ENCODE data around the gene IGFL3. TPM values are rescaled to one million over a fixed set of nuclear protein-coding genes. Genes with fewer than 3 reads are reported as not detected.

The IGFL3 gene
- total and polyA plus RNA-seq, 2 of the 13 experiments (the other 11 are each of a cell fraction or from before 2014, with no cell fraction given), result not detected

GRCh38 chr19:46077815-46078167, 46.7 kb downstream of the IGFL3 start:
- Histone ChIP-seq H3K79me2 (ENCODE audit: insufficient read depth, low read length) (no peaks in the 10 kb centered on the region), H3K27ac (ENCODE audit: extremely low read length, insufficient read depth, low read length) (no peak overlapping the region), H3K4me3 (replicated peaks in 1 of 3; ENCODE audit: insufficient read depth in 1 of 3, low read depth in 2 of 3, low read length in 3 of 3) (peak overlapping the region in 1 of 3 experiments; percentile 80; a peak in 1 of 6 replicates), H3K27me3 (ENCODE audit: control insufficient read depth in 1 of 2, insufficient read depth in 2 of 2, low read length in 2 of 2) (no peaks in the 10 kb centered on the region; a peak in 1 of 5 replicates), H3K9ac (ENCODE audit: insufficient read depth, low read depth, low read length) (no peak overlapping the region), H3K4me2 (ENCODE audit: low read depth, low read length) (no peak overlapping the region), H3K9me3 (ENCODE audit: low read length) (no peaks in the 10 kb centered on the region), H2AFZ (ENCODE audit: low read length) (no peak overlapping the region), H3K36me3 (replicated peaks in 1 of 2; ENCODE audit: control insufficient read depth in 1 of 2, insufficient read depth in 2 of 2, low read length in 2 of 2) (no peaks in the 10 kb centered on the region), H3K4me1 (ENCODE audit: insufficient read depth, low read length) (peaks cover 27% of the 10 kb centered on the region), H4K20me1 (ENCODE audit: insufficient read depth, low read length) (no peaks in the 10 kb centered on the region)
- FAIRE-seq (no peak), DNase-seq (ENCODE audit: low spot score) (no peak), ATAC-seq (no peak)
- TF ChIP-seq HNF1B (CRISPR knock-in tag; IDR thresholded peaks at IDR 0.05) (no peak), CREB1 (IDR thresholded peaks at IDR 0.05) (no peak), CREB1 (CRISPR knock-in tag; IDR thresholded peaks at IDR 0.05) (no peak), AHDC1 (CRISPR knock-in tag; IDR thresholded peaks at IDR 0.05; ENCODE audit: borderline replicate concordance) (no peak), NFIC (IDR thresholded peaks at IDR 0.05; ENCODE audit: low read length) (no peak), SRSF1 (optimal IDR thresholded peaks at IDR 0.05; ENCODE audit: low read depth, low read length) (no peak), MAFK (conservative IDR thresholded peaks at IDR 0.05 in 1 of 2, IDR thresholded peaks at IDR 0.05 in 1 of 2; ENCODE audit: low read length in 2 of 2) (no peak)
- TF ChIP-seq, protein P1, sequence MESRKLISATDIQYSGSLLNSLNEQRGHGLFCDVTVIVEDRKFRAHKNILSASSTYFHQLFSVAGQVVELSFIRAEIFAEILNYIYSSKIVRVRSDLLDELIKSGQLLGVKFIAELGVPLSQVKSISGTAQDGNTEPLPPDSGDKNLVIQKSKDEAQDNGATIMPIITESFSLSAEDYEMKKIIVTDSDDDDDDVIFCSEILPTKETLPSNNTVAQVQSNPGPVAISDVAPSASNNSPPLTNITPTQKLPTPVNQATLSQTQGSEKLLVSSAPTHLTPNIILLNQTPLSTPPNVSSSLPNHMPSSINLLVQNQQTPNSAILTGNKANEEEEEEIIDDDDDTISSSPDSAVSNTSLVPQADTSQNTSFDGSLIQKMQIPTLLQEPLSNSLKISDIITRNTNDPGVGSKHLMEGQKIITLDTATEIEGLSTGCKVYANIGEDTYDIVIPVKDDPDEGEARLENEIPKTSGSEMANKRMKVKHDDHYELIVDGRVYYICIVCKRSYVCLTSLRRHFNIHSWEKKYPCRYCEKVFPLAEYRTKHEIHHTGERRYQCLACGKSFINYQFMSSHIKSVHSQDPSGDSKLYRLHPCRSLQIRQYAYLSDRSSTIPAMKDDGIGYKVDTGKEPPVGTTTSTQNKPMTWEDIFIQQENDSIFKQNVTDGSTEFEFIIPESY (CRISPR knock-in tag; IDR thresholded peaks at IDR 0.05), result no peak
- ChIA-PET CTCF (ENCODE audit: low intra/inter-chr PET ratio, low total read pairs) (interaction anchor here (1.2 to 4.6 kb wide), 9 partner anchors 9 to 261 kb away, joined by 3 to 166 read pairs (median 7); no protein-coding TSS in a partner anchor), POLR2A (no interaction called here)
- in situ Hi-C loops (cut with HindIII; ENCODE audit: extremely low pct_ligation_motif_present, low pct_unique_long_range_greater_than_20kb) (loop anchor here (5.0 to 10.0 kb wide), 2 partner anchors 50 to 173 kb away; partner anchors contain the start of gene MYPOP), intact Hi-C loops (cut with micrococcal nuclease; ENCODE audit: unreplicated experiment) (loop anchor here (1.0 to 5.0 kb wide), 4 partner anchors 41 to 260 kb away; partner anchors contain the start of gene RSPH6A)
- BruUV-seq (replicated peaks), result no TSS peak
- WGBS (ENCODE audit: low lambda C conversion rate), result 10% methylated on average over 6 of the region's 6 CpGs

All from HepG2 (cell line).